ENCODE data around the gene KCNMB1.

DNA sequence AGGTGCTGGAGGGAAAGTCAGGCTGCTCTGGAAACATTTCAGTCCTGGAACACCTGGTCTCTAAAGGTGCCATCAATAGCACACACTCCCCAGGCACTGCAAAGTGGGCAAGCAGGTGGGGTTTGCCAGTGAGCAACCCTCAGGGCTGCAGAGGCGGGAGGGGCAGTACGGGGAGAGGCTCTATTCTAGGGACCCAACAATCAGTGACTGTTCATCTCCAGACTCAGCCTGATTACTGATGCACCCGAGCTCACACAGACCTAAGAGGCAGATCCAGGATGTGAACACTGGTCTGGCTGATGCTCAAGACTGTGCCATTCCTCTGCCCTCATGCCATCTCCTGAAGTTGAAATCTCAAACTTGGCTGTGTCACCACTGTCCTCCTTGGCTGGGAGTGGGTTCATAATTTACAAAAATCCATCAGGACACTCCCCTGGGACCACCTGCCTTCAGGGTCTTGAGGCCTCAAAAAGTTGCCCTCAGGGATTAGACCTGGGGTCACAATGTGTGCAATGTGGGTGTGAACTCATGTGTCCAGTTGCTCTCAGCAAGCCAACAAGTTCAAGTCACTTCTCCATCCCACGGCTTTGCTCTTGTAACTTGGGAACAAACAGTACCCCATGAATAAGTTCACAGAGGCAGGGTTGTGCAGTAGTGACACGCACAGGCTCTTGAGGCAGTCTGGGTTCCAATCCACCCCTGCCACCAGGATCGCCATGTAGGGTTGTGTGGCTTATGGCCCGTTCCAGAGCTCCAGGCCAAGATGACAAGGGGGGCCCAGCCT, 19.9 kb upstream of the KCNMB1 start:
- TF ChIP-seq CTCF (IDR thresholded peaks at IDR 0.05) (no peak), POLR2A (IDR thresholded peaks at IDR 0.05) (no peak)
